Measurements from ENCODE around the gene S1PR2.
"Not testable (repeated sequence)": the region's sequence is repeated elsewhere in the genome, so short reads cannot be mapped to it uniquely, and the experiment has no call there.

S1PR2 gene

GRCh38 chr19:10206226-10206885 is 24.8 kb downstream of the S1PR2 start:
- H3K9me3 ChIP-seq (ENCODE audit: low read length): peaks cover 2% of the 10 kb centered on the region
- H3K4me1 ChIP-seq (ENCODE audit: insufficient read depth, low read length): no peaks in the 10 kb centered on the region
- H3K27me3 ChIP-seq (ENCODE audit: insufficient read depth, low read length): no peaks in the 10 kb centered on the region
- H2AFZ ChIP-seq (ENCODE audit: low read depth, low read length): no peak overlapping the region
- no peaks in the 10 kb centered on the region for H3K36me3 ChIP-seq (ENCODE audit: insufficient read depth, low read length)
- no peak overlapping the region for H3K4me3 ChIP-seq (ENCODE audit: low read length)

GRCh38 chr19:10205636-10206035 is 25.5 kb downstream of the S1PR2 start:
- Histone ChIP-seq H3K9me3 (ENCODE audit: low read length) (peaks cover 2% of the 10 kb centered on the region), H3K4me3 (ENCODE audit: low read length) (no peak overlapping the region), H2AFZ (ENCODE audit: low read depth, low read length) (no peak overlapping the region), H3K36me3 (ENCODE audit: insufficient read depth, low read length) (no peaks in the 10 kb centered on the region), H3K4me1 (ENCODE audit: insufficient read depth, low read length) (no peaks in the 10 kb centered on the region), H3K27me3 (ENCODE audit: insufficient read depth, low read length) (no peaks in the 10 kb centered on the region)

GRCh38 chr19:10203686-10204085 is 27.4 kb downstream of the S1PR2 start:
- no peaks in the 10 kb centered on the region for H3K4me1 ChIP-seq (ENCODE audit: insufficient read depth, low read length)
- H3K9me3 ChIP-seq (ENCODE audit: low read length): peaks cover 2% of the 10 kb centered on the region
- no peak overlapping the region for H2AFZ ChIP-seq (ENCODE audit: low read depth, low read length)
- no peaks in the 10 kb centered on the region for H3K27me3 ChIP-seq (ENCODE audit: insufficient read depth, low read length)
- no peaks in the 10 kb centered on the region for H3K36me3 ChIP-seq (ENCODE audit: insufficient read depth, low read length)
- H3K4me3 ChIP-seq (ENCODE audit: low read length): no peak overlapping the region

DNA sequence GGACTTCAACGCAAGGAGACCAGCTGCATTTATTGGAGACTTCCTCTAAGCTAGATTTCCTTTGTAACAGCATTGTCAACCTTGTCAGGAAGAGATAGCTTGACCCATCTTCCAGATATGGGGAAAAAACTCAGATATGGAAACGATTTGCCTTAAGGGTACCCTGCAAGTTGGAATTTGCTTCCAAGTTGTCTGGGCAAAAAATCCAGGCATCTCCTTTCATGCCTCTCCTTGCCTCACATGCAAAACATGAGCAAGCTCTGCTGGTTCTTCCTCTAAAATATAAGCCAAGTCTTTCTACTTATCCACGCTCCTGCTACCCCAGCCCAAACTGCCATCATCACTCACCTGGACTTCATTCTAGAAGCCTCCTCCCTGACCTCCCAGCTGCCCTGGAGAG is 30.0 kb downstream of the S1PR2 start:
- H3K4me3 ChIP-seq (ENCODE audit: low read length): no peak overlapping the region
- no peaks in the 10 kb centered on the region for H3K9me3 ChIP-seq (ENCODE audit: low read length)
- no peaks in the 10 kb centered on the region for H3K27me3 ChIP-seq (ENCODE audit: insufficient read depth, low read length)
- no peak overlapping the region for H2AFZ ChIP-seq (ENCODE audit: low read depth, low read length)
- H3K4me1 ChIP-seq (ENCODE audit: insufficient read depth, low read length): no peaks in the 10 kb centered on the region
- H3K36me3 ChIP-seq (ENCODE audit: insufficient read depth, low read length): no peaks in the 10 kb centered on the region

DNA sequence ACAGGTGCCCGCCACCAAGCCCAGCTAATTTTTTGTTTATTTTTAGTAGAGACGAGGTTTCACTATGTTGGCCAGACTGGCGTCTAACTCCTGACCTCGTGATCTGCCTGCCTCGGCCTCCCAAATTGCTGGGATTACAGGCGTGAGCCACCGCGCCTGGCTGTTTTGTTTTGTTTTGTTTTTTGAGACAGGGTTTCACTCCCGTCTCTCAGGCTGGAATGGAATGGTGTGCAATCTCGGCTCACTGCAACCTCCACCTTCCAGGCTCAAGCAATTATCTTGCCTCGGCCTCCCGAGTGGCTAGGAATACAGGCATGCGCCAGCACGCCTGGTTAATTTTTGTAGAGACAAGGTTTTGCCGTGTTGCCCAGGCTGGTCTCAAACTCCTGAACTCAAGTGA is 31.0 kb downstream of the S1PR2 start:
- not testable (repeated sequence) for H2AFZ ChIP-seq (ENCODE audit: low read depth, low read length); H3K4me1 ChIP-seq (ENCODE audit: insufficient read depth, low read length); H3K27me3 ChIP-seq (ENCODE audit: insufficient read depth, low read length); H3K36me3 ChIP-seq (ENCODE audit: insufficient read depth, low read length); H3K9me3 ChIP-seq (ENCODE audit: low read length); H3K4me3 ChIP-seq (ENCODE audit: low read length)

DNA sequence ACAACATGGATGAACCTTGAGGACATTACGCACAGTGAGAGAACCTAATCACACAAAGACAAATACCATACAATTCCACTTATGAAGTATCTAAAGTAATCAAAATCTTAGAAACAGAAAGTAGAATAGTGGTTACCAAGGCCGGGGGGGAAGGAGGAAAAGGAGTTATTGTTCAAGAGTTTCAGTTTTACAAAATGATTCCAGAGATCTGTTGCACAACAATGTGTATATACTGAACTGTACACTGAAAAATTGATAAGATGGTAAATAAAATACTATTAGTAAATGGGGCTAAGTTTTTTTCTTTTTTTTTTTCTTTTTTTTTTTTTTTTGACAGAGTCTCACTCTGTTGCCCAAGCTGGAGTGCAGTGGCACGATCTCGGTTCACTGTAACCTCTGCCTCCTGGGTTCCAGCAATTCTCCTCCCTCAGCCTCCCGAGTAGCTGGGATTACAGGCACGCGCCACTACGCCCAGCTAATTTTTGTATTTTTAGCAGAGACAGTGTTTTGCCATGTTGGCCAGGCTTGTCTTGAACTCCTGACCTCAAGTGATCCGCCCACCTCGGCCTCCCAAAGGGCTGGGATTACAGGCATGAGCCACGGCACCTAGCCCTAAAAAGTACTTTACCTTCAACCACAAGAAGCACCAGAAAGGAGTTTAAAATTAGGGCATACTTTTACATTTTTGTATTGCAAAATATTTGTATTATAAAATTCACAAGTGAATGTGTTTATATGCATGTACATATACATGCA is 32.1 kb downstream of the S1PR2 start:
- not testable (repeated sequence) for H2AFZ ChIP-seq (ENCODE audit: low read depth, low read length)

GRCh38 chr19:10195199-10195519 is 36.0 kb downstream of the S1PR2 start:
- peaks cover 12% of the 10 kb centered on the region for H3K4me1 ChIP-seq (ENCODE audit: insufficient read depth, low read length)
- peak overlapping the region; percentile 78 for H2AFZ ChIP-seq (ENCODE audit: low read depth, low read length)
- H3K27me3 ChIP-seq (ENCODE audit: insufficient read depth, low read length): no peaks in the 10 kb centered on the region

More for the DNA sequence above, 32.1 kb downstream of the S1PR2 start:
- H3K4me1 ChIP-seq (ENCODE audit: insufficient read depth, low read length); H3K9me3 ChIP-seq (ENCODE audit: low read length); H3K27me3 ChIP-seq (ENCODE audit: insufficient read depth, low read length); H3K4me3 ChIP-seq (ENCODE audit: low read length); H3K36me3 ChIP-seq (ENCODE audit: insufficient read depth, low read length): not testable (repeated sequence)

DNA sequence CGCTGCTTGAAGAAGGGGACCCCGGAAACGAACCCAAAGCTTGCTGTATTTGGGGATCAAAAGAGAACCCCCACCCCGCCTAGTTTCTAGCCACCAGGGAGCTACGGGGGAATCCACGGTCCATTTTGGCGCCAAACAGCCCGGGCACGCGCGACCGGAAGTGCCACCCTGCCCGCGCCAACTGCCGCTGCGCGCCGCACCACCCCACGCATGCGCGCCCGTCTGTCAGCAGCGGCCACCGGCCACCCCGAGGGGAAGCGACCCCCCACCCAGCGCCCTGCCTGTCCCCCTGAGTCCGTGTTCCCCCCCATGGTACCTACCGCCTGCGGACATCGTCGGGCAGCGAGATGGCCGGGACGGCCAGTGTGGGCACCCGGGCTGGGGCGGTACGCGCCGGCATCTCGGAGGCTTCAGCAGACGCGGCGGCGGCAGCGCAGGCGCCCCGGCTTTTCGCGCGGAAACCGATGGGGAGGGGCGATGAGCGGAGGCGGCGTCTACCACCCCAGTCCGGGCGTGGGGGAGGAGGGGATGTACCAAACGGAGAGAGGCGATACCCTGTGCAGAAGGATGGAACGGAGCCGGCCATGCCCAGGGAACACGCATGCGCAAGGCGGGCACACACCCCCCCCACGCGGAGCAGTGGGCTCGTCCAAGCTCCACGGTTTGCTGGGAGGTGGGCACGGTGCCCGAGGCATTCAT is 36.5 kb downstream of the S1PR2 start, which contains the start of gene DNMT1:
Gene DNMT1 (minus strand): TSS at position 454 of the 699 bp plus-strand sequence. CDS start 54 bp downstream, at position 400.
- Histone ChIP-seq H3K27me3 (ENCODE audit: insufficient read depth, low read length) (no peaks in the 10 kb centered on the region), H3K9me3 (ENCODE audit: low read length) (no peaks in the 10 kb centered on the region), H3K4me1 (ENCODE audit: insufficient read depth, low read length) (peaks cover 12% of the 10 kb centered on the region), H3K36me3 (ENCODE audit: insufficient read depth, low read length) (peaks cover 9% of the 10 kb centered on the region), H2AFZ (ENCODE audit: low read depth, low read length) (peak within 1 kb of the TSS; percentile 78), H3K4me3 (ENCODE audit: low read length) (peak within 1 kb of the TSS; percentile 89)

More at GRCh38 chr19:10195199-10195519, 36.0 kb downstream of the S1PR2 start:
- Histone ChIP-seq H3K9me3 (ENCODE audit: low read length) (no peaks in the 10 kb centered on the region), H3K4me3 (ENCODE audit: low read length) (peak overlapping the region; percentile 89), H3K36me3 (ENCODE audit: insufficient read depth, low read length) (peaks cover 7% of the 10 kb centered on the region)

GRCh38 chr19:10193790-10194499 is 37.2 kb downstream of the S1PR2 start:
- peak overlapping the region; percentile 78 for H2AFZ ChIP-seq (ENCODE audit: low read depth, low read length)
- no peaks in the 10 kb centered on the region for H3K9me3 ChIP-seq (ENCODE audit: low read length)
- H3K4me1 ChIP-seq (ENCODE audit: insufficient read depth, low read length): peaks cover 12% of the 10 kb centered on the region
- H3K4me3 ChIP-seq (ENCODE audit: low read length): peak overlapping the region; percentile 89
- no peaks in the 10 kb centered on the region for H3K27me3 ChIP-seq (ENCODE audit: insufficient read depth, low read length)
- H3K36me3 ChIP-seq (ENCODE audit: insufficient read depth, low read length): peaks cover 9% of the 10 kb centered on the region

- Histone ChIP-seq H3K27me3 (ENCODE audit: insufficient read depth, low read length) (no peaks in the 10 kb centered on the region), H3K4me3 (ENCODE audit: low read length) (peak overlapping the region; percentile 89), H3K4me1 (ENCODE audit: insufficient read depth, low read length) (peaks cover 12% of the 10 kb centered on the region), H3K9me3 (ENCODE audit: low read length) (no peaks in the 10 kb centered on the region), H2AFZ (ENCODE audit: low read depth, low read length) (no peak overlapping the region), H3K36me3 (ENCODE audit: insufficient read depth, low read length) (peaks cover 13% of the 10 kb centered on the region)
These were observed 38.2 kb downstream of the S1PR2 start for GRCh38 chr19:10192922-10193321.

DNA sequence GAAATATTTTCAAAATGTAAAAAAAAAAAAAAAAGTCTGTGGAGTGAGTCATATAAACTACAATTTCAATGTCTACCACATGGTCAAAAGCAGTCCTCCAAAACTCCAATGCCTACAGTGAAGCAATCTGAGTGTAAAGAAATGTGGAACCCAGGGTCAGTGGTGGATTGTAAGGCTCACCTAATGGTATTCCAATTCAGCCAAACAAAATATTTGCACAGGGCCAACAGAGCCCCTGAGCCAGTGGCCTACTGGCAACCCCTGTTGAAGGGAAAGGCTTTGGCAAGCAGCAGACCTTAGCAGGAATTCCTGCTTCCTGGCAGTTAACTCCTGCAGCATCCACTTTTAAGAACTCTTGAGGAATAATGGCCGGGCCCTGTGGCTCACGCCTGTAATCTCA is 39.8 kb downstream of the S1PR2 start:
- H2AFZ ChIP-seq (ENCODE audit: low read depth, low read length): no peak overlapping the region
- peaks cover 12% of the 10 kb centered on the region for H3K4me1 ChIP-seq (ENCODE audit: insufficient read depth, low read length)
- H3K36me3 ChIP-seq (ENCODE audit: insufficient read depth, low read length): peaks cover 22% of the 10 kb centered on the region
- H3K9me3 ChIP-seq (ENCODE audit: low read length): no peaks in the 10 kb centered on the region
- no peaks in the 10 kb centered on the region for H3K27me3 ChIP-seq (ENCODE audit: insufficient read depth, low read length)
- no peak overlapping the region for H3K4me3 ChIP-seq (ENCODE audit: low read length)

DNA sequence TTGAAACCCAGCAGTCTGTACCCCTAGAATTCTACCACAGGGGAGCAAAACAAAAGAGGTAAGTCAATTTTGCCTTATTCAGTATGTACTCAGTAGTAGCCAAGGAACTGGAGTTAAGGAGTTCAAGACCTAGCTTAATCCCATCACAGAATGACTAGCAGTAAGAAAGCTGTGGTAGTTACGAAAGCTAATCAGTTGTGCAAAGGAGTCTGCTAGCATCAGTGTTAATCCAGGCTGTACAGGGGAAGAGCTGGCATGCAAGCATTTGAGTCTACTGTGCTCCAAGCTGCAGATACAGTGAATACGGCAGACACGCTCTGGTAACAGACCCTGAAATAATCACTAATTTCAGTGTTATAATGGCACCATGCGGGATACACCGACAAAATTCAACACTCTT is 41.1 kb downstream of the S1PR2 start:
- Histone ChIP-seq H3K4me1 (ENCODE audit: insufficient read depth, low read length) (peaks cover 9% of the 10 kb centered on the region), H3K27me3 (ENCODE audit: insufficient read depth, low read length) (no peaks in the 10 kb centered on the region), H3K9me3 (ENCODE audit: low read length) (no peaks in the 10 kb centered on the region), H2AFZ (ENCODE audit: low read depth, low read length) (no peak overlapping the region), H3K4me3 (ENCODE audit: low read length) (no peak overlapping the region), H3K36me3 (ENCODE audit: insufficient read depth, low read length) (peaks cover 32% of the 10 kb centered on the region)

DNA sequence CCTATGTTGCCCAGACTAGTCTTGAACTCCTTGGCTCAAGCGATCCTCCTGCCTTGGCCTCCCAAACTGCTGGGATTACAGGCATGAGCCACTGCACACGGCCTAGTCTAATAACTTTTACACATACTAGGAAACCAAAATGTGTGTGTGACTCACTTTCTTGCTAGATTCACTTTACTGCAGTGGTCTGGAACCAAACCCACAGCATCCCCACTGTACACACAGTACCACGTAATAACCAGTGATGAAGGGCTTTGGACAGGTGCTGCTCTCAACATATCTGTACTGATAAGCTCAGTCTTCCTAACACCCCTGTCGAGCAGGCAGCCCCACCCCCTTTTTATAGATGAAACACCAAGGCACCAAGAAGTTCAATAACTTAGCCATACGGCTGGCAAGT is 41.5 kb downstream of the S1PR2 start:
- Histone ChIP-seq H3K4me3 (ENCODE audit: low read length) (no peak overlapping the region), H3K36me3 (ENCODE audit: insufficient read depth, low read length) (peaks cover 35% of the 10 kb centered on the region), H2AFZ (ENCODE audit: low read depth, low read length) (no peak overlapping the region)

More for the DNA sequence above, 41.5 kb downstream of the S1PR2 start:
- H3K9me3 ChIP-seq (ENCODE audit: low read length): no peaks in the 10 kb centered on the region
- H3K4me1 ChIP-seq (ENCODE audit: insufficient read depth, low read length): peaks cover 9% of the 10 kb centered on the region
- H3K27me3 ChIP-seq (ENCODE audit: insufficient read depth, low read length): no peaks in the 10 kb centered on the region
